ENCODE measurements around the gene PIP4K2A.
"Not testable (repeated sequence)": the region's sequence is repeated elsewhere in the genome, so short reads cannot be mapped to it uniquely, and the experiment has no call there.

Gene PIP4K2A

DNA sequence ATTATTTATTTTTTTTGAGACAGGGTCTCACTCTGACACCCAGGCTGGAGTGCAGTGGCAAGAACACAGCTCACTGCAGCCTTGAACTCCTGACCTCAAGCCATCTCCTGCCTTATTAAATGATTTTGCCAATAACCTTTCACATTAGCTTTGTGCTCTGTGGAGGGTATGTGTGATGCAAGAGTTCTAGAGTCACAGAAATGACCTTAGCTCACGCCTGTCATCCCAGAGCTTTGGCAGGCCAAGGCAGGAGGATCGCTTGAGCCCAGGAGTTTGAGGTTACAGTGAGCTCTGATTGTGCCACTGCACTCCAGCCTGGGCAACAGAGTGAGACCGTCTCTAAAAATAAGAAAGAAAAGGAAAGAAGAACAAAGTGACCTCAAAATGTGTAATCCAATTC lies 4.3 kb upstream of the PIP4K2A start:
- DNase-seq, result not testable (repeated sequence)

DNA sequence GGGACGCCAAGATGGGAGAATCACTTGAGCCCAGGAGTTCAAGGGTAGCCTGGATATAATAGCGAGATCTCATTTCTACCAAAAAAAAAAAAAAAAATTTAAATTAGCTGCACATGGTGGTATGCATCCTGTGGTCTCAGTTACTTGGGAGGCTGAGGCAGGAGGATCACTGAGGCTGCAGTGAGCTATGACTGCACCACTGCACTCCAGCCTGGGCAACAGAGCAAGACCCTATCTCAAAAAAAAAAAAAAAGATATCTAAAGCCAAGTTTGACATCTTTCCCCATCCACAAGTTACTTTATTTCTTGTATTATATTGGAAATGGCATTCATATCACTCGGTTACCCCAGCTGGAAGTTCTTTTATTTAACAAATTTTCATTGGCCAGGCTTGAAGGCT lies 3.4 kb upstream of the PIP4K2A start:
- DNase-seq, result no peak

DNA sequence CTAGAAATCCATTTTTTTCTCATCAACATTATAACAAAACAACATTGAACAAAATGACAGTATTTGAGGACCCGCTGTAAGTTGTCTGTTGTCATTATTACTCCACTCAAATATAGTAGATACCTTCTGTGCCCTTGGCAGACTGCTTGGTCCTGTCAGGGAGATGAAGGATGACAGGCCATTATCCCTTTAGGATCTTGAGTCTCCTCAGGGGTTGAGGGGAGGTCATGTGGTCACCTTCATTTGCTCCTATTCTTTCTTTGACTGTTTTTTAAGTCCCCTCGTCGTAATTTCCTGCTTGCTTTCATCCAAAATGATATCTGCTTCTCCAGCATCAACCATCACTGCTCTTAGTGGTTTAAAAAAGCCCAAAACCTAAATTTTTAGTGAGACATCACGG lies 2.6 kb upstream of the PIP4K2A start:
- no peak for DNase-seq

DNA sequence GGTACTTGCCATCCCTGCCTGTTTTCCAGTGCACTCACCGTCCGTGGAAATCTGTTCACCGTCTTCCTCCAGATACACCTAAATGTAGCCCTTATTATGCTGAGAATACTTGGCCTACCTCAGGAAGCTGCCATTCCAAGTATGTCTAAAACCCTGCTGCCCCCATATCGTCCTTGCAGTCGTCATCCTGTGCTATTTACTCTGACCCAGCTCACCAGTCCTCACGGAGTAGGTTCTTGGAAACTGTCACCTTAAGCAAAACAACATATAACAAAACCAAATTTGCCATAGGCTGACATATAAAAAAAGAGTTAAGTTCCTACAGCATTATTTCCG lies 880 bp upstream of the PIP4K2A start:
- no peak for DNase-seq

DNA sequence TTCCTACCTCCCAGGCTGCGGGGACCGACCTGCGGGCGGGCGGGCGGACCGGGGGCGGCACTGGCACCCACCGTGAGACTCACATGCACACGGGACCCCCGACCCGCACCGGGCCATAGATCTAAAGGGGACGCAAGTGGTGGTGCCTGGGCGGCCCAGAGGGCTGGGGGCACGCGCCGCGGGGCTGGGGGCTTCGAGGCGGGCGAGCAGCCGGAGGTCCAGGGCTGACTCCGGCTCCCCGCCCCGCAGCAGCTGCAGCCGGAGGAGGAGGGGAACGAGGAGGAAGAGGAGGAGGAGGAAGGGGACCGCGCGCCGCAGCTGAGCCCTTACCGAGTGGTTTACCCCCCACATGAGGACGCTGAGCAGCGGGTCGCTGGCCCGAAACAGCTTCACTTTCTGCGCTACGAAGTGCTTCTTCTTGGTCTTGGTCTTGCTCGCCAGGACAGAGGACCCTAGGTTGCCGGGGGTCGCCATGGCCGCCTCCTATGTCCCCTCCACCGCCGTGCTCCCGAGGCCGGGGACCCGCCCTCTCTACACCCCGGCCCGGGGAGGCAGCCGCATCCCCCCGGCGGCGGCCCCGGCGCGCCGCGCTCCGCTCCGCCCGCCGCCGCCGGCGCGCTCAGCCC lies 412 bp downstream of the PIP4K2A start:
- DNase-seq, result no peak

DNA sequence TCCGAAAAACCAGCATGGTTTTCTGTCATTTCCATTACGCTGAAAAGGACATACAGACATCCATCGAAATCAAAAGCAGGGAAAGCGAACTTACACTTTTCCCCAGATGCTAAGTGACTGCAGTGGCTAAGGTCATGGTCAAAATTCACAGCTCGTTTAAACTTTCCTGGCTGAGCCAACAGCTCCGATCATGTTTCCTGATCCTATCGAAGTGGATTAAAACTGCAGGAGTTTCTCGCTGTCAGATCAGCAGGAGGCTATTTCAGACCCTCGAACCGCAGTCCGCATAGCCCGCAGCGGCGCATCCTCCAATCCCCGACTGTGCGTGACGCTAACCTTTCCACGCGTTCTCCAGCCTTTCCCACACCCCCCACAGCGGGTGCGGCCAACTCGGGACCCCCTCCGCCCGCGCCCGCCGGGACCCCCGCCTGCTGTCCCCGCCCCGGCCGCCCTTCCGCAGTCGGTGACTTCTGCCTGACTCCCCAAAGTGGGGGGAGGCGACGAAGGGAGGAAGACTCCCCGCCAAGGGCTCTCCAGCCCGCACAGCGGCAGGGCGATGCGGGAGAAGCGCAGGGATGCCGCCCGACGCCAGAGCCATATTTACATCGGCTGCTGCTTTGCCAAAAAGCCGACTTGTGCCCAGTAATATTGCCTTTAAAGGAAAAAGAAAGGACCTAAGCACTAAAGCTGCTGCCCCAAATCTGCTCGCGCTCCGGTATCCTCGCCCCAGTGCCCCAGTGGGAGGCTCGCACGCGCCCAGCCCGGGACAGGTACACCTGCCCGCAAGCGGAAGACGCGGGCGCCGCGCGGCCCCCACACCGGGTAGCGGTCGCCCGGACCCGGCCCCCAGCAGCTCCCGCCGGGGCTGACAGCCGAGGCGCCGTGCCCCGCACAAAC lies 1.2 kb downstream of the PIP4K2A start:
- DNase-seq, result no peak

DNA sequence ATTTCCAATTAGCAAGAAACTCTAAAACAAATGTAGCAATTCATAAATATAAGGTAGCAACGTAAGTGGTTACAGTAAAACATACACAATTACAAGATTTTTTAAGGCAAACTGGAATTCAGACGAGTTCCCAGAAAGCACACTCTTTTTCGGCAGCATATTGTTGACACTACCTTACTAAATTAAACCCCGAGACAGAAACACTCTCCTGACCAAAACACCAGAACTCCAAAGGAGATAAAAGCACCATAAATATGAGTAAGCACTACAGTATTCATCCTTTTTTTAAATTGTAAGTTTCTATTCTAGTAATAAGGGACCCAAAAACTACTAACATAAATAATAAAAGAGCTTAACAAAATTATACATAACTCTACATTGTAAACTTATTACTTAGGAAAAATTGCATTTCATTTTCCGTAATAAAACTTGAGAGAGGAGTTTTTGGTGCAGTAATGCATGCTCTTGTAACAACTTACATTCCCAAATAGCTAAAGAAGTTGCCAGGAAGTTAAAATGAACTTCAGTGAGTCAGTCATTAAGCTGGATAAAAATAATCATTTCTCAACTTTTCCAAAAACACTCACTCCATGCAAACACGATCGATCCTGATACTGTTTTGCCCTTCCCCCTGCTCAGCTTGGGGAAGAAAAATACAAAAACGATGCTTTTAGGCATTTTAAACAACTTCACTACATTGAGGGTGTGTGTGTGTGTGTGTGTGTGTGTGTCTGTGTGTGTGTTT lies 2.0 kb downstream of the PIP4K2A start:
- DNase-seq, result no peak

DNA sequence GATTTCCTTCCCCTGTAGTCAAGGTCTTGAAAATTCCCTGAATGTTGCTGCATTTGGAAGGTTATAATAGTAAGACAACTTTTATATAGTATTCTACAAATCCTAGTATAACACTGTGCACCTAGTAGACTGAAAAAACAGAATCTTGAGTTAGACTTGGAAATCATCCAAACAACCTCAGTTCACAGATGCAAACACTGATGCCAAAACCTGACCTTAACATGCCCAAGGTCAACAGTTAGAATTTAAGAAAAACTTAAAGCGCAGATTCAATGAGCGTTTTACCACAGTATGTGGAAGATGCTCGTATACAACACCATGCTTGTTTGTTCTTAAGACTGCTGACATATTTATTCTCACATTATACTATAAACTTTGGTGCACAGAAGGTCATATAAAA lies 3.0 kb downstream of the PIP4K2A start:
- no peak for DNase-seq

DNA sequence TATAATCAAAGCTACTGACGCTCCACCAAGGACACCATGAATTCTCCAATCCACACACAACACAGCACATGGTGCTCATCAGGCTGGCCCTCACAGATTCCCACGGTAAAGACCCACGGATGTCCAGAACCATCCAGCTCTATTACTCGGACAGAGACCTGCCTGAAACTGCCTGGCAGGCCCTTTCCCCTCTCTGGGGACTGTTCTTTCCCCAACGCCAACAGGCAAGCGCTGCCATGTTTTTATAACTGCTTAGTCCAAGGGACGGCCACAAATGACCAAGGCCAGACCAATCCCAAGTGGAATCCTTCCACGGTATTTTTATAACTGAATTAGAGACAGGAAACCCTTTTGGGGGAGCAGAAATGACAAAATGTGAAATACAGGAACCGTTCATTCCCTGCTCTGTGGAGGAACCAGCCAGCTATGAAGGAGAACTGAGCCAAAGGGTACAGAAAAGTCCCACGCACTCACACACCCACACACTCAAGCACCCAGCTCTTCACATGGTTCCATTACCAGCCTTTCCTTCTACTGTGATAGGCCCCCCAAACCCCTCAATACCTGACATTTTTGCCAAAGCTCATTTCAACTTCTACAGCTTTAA lies 4.1 kb downstream of the PIP4K2A start:
- DNase-seq, result no peak

DNA sequence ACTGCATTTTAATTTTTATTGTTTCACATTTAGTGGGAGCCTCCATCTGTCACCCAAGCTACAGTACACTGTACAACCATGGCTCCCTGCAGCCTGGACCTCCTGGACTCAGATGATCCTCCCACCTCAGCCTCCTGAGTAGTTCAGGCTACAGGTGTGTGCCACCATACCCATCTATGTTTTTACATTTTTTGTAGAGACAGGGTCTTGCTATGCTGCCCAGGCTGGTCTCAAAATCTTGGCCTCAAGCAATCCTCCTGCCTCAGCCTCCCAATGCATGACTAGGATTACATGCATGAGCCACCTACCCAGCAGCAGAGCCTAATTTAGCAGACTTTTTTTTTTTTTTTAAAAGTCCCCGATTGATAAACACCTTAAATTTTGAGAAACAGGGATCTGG lies 5.6 kb downstream of the PIP4K2A start:
- no peak for DNase-seq

DNA sequence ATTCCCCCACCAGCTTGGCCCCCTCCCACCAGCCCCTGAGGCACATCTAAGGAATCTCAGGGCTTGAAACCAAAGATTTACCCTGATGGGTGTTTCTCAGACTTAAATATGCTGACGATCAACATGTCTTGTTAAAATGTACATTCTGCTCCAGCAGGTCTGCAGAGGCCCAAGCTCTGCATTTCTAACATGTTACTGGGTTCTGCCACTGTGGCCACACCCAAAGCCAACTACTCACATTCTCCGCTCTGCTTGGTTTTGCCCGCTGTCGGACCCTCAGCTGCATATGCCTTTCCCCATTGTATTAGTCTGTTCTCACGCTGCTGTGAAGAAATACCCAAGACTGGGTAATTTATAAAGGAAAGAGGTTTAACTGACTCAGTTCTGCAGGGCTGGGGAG lies 8.9 kb downstream of the PIP4K2A start:
- DNase-seq, result no peak

DNA sequence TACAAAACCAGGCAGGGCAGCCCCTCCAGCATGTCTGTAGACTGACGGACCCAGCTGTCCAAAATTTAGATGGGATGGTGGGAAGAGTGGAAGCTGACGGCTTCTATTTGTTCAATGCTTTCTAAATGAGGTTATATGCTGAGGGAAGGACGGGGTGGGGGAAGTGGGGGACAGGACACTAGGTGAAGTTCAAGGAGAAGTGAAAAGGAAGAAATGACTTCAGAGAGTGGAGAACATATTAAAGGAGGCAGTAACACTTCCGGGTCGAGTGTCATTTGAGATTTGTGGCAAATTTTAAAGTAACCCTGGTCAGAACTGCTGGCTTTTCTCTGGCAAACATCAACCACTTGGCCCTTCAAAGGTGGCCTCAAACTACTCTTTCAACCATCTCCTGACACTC lies 9.4 kb downstream of the PIP4K2A start:
- no peak for DNase-seq

DNA sequence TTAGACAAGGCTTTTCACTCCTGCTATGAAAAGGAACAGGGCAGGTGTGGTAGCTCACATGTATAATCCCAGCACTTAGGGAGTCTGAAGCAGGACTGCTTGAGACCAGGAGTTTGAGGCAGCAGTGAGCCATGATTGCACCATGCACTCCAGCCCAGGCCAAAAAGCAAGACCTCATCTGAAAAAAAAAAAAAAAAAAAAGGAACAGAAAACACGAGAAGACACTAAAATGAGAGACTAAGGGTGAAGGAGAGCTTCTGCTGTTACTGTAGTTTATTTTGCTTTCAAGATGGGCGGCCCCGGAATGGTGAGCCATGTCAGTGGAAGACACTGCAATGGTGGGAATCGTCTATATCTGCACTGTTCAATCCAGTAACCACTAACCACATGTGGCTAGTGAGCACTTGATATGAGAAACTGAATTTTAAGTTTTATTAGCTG lies 9.9 kb downstream of the PIP4K2A start:
- DNase-seq, result no peak

DNA sequence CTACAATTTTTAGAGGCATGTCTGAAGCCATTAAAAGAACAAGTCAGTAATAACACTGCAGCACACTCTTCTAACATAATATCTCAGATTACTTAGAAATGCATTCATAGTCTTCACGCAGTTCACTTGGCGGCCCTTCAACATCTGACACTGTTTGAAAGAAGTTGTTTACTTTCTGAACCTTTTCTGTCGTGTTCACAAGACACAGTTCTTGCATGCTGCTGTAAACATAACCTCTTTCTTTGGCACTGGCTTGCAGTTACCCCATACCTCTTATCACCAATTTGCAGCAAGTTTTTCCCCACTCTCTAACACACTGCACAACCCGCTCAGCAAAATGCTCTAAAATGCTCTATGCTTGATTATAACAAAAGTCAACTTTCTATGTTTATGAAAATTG lies 12.0 kb downstream of the PIP4K2A start:
- DNase-seq, result no peak

DNA sequence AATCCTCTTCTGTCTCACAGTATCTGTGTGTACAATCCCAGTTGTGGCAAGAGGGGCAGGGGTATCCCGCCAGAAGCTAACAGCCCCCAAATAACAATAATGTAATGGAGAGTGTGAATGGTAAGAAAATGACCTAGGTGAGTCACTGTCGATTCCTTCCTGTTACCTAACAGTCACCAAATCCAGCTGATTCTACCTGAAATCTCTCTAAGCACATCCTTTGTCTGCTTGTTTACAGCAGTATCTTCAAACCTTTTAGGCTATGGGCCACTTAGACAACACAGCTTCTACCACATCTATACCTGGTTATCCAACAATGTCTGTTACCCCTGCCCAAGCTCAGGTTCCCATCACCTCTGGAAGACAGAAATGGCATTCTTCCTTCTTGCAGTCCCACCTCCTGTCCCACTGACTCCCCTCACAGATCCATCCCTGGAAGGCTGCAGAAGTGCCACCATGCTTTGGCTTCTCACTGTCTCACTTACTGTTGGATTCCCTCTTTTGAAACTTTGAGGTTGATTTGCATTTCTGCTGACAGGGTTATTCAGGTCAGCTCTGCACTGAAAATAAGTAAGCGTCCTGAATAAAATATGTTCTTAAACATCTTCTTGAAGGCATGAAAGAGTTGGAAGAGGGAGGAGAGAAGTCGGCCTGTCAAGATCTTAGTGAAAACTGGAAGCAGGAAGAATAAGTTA lies 13.1 kb downstream of the PIP4K2A start:
- no peak for DNase-seq

DNA sequence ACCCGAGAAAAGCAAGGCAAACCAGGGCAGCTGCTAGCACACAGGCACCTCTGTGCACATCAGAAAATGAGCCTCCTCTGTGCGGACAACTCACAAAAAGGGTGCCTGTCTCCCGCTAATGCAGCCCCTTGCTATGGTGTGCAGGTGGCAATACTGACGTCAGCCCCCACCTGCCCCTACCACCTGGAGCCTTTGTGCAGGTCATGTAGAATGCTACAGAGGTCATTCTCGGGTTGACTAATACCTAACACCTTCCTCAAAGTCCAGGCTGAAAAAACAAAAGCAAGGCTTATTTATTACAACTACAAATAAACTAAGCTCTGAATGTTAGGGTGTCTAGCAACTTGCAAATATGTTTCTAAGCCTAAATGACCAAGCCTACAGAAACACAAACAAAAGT lies 13.9 kb downstream of the PIP4K2A start:
- no peak for DNase-seq

DNA sequence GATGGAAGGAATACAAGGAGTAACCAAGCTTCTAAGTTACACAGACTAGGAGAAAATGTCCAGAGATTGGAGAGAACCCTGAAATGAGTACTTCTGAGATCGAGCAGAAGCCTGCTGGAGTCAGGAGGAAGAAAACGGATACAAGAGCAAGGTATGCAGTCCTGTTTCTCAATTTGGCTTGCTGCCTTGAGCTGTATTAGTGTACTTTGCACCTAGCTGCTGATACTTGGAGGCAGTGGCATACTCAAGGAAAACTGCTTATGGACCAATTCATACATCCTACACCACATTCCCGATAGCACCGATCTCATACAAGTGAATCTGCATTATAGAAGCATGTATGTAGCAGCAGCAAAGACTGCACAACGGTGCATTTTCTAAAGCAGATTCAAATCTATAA lies 14.4 kb downstream of the PIP4K2A start:
- DNase-seq, result no peak

DNA sequence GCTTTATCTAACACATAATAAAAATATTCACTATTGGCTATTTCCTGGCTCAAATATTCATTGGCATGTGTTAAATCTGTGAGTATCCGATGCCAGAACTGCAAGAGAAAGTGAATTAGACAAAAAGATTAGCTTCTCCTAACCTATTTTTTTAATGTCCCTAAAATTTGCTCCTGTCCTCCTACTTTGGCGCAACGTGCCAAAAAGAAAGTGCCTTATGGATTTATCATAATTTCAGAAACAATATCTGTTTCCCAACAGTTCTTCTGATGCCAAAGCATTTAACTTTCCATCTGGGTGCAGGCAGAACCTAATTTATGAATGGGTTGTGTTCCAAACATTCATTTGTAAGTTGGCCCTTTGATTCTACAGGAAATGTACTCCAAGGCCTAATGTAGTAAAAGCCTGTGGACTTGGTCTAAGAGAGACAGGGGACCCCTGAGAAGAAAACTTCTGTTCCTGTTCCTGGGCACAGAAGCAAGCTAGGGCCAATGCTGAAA lies 15.4 kb downstream of the PIP4K2A start:
- no peak for DNase-seq

DNA sequence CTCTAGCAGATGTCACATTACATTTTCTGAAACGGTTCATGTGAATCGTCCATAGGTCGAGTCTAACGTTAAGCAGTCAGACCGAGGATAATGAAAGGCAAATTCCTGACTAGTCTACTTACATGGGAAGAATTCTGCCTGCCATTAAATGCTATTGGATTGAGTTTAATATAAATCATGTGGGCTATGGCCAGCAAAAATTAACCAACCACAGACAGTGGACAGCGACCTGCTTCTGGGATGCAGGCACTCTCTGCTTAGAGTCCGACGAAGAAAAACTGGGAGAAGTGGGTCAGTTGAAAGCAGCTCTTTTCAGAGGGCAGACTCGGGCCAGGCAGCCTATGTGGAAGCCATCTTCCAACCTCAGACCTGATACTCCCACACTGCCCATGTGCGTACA lies 16.6 kb downstream of the PIP4K2A start:
- DNase-seq, result no peak

DNA sequence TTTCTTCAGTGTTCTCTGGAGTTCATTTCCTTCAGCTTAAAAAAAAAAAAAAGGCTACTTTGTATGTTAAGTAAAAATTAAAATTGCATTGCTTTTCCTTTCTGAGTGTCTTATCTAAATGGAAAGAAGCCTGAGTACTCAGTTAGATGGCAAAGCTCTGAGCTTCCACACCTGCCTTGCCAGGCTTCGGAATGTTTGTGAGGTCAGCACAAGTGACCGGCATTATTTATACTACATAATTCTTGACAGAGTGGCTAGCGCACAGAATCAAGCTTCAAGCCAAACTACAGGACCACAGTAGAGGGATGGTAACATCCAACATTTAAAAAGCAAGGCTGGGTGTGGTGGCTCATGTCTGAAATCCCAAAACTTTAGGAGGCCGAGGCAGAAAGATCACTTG lies 17.3 kb downstream of the PIP4K2A start:
- no peak for DNase-seq

DNA sequence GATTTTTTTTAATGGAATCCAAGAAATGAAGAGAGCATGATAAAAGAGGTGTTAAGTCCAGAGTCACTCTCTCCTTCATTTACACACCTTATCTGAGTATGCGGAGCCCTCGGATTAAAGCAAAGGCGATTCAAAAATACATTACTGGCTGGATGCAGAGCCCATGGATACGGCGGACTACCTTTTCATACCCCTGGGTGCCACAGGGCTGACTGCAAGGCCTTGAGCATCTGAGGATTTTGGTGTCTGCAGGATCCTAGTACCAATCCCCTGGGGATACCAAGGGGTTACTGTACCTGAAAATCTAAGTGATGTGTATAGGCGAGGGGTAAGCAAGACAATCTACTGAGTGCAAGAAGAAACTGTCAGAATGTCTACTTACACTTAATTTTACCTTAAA lies 20.5 kb downstream of the PIP4K2A start:
- no peak for DNase-seq

DNA sequence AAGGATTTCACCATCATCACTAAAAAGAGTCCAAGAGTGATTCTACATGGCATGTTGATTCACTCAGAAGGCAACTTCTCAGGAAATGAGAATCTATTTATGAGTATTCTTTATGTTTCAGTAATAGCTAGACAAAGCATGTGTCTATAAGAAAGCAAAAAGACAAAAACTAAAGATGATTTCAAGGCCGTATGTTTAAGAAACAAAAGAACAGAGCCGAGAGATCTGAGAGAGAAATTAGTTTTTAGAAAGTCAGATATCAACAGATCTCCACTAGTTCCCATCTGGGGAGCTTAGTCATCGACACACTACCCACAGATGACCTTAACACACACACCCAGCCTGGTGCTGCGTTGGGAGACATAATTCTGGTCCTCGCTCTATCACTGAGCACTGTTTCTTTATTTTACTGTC lies 21.0 kb downstream of the PIP4K2A start:
- DNase-seq, result no peak

DNA sequence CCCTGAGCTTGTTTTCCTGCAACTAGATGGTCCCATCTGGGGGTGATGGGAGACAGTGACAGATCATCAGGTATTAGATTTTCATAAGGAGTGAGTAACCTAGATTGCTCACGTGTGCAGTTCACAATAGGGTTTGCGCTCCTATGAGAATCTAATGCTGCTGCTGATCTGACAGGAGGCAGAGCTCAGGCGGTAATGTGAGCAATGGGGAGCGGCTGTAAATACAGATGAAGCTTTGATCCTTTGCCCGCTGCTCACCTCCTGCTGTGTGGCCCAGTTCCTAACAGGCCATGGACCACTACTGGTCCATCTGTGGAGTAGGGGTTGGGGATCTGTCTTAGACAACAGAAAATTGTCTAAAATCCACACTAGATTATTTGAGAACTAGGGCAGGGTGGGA lies 22.3 kb downstream of the PIP4K2A start:
- not testable (repeated sequence) for DNase-seq
